ENCODE results near the gene INKA2. TPM values are rescaled to one million over a fixed set of nuclear protein-coding genes. Genes with fewer than 3 reads are reported as not detected.

INKA2 gene
- polyA plus RNA-seq, 1 of the 3 experiments (the other 2 are of a cell fraction) = 1.1 TPM

DNA sequence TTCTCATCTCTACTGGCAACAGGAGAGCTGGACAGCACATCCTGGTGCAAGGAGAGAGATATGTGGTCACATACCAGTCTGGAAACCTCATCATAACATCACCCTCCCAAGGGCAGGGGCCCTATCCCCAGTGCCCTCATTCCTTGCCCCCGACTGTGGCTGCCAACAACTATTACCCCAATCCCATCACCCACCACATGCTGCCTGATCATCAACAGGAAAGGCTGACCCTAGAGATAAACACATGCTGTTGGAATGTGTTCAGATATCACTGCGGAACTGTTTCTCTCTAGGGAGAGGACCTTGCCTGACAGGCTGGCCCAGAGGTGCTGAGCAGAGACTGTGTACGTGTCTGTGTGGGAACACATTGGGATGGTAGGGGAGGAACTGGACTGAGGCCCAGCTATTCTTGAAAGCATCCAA lies 4.5 kb upstream of the INKA2 start:
- ChIA-PET POLR2A (interaction anchor here (1.6 kb wide), 1 partner anchor 11 kb away, joined by 4 read pairs; no protein-coding TSS in a partner anchor), CTCF (interaction anchor here (0.7 to 1.6 kb wide), 3 partner anchors 11 to 262 kb away, joined by 3 to 6 read pairs (median 5); no protein-coding TSS in a partner anchor)
- no peaks in the 10 kb centered on the region for H3K79me2 ChIP-seq (ENCODE audit: insufficient read depth)
- H3K9me3 ChIP-seq = no peaks in the 10 kb centered on the region
- TF ChIP-seq EZH2phosphoT487 (IDR thresholded peaks at IDR 0.05; ENCODE audit: borderline replicate concordance, low read depth) = no peak
- TF ChIP-seq, protein P1, sequence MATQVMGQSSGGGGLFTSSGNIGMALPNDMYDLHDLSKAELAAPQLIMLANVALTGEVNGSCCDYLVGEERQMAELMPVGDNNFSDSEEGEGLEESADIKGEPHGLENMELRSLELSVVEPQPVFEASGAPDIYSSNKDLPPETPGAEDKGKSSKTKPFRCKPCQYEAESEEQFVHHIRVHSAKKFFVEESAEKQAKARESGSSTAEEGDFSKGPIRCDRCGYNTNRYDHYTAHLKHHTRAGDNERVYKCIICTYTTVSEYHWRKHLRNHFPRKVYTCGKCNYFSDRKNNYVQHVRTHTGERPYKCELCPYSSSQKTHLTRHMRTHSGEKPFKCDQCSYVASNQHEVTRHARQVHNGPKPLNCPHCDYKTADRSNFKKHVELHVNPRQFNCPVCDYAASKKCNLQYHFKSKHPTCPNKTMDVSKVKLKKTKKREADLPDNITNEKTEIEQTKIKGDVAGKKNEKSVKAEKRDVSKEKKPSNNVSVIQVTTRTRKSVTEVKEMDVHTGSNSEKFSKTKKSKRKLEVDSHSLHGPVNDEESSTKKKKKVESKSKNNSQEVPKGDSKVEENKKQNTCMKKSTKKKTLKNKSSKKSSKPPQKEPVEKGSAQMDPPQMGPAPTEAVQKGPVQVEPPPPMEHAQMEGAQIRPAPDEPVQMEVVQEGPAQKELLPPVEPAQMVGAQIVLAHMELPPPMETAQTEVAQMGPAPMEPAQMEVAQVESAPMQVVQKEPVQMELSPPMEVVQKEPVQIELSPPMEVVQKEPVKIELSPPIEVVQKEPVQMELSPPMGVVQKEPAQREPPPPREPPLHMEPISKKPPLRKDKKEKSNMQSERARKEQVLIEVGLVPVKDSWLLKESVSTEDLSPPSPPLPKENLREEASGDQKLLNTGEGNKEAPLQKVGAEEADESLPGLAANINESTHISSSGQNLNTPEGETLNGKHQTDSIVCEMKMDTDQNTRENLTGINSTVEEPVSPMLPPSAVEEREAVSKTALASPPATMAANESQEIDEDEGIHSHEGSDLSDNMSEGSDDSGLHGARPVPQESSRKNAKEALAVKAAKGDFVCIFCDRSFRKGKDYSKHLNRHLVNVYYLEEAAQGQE (IDR thresholded peaks at IDR 0.05; ENCODE audit: low read depth, low read length) = no peak
- TF ChIP-seq EP300 (IDR thresholded peaks at IDR 0.05; ENCODE audit: borderline replicate concordance in 1 of 2, low read depth in 1 of 2, low read length in 1 of 2) = no peak
- TF ChIP-seq TAF1 (IDR thresholded peaks at IDR 0.05; ENCODE audit: borderline replicate concordance, low read depth, low read length) = no peak
- TF ChIP-seq TEAD4 (IDR thresholded peaks at IDR 0.05; ENCODE audit: borderline replicate concordance, insufficient read depth) = no peak
- no peak for TF ChIP-seq FOXM1 (IDR thresholded peaks at IDR 0.05; ENCODE audit: low read depth)
- TF ChIP-seq, protein P2, sequence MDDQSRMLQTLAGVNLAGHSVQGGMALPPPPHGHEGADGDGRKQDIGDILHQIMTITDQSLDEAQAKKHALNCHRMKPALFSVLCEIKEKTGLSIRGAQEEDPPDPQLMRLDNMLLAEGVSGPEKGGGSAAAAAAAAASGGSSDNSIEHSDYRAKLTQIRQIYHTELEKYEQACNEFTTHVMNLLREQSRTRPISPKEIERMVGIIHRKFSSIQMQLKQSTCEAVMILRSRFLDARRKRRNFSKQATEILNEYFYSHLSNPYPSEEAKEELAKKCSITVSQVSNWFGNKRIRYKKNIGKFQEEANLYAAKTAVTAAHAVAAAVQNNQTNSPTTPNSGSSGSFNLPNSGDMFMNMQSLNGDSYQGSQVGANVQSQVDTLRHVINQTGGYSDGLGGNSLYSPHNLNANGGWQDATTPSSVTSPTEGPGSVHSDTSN (IDR thresholded peaks at IDR 0.05) = no peak
- no peak for TF ChIP-seq RCOR1 (IDR thresholded peaks at IDR 0.05; ENCODE audit: low read length)
- TF ChIP-seq YY1 (IDR thresholded peaks at IDR 0.05; ENCODE audit: low read depth) = no peak
- no peak for TF ChIP-seq GATA2 (CRISPR knock-in tag; IDR thresholded peaks at IDR 0.05)
- TF ChIP-seq MXI1 (IDR thresholded peaks at IDR 0.05; ENCODE audit: low read depth, low read length) = no peak
- TF ChIP-seq CHD2 (IDR thresholded peaks at IDR 0.05; ENCODE audit: low read length, partially characterized antibody) = no peak
- no peak for TF ChIP-seq SMC3 (IDR thresholded peaks at IDR 0.05; ENCODE audit: low read depth, low read length)
- TF ChIP-seq, protein P3, sequence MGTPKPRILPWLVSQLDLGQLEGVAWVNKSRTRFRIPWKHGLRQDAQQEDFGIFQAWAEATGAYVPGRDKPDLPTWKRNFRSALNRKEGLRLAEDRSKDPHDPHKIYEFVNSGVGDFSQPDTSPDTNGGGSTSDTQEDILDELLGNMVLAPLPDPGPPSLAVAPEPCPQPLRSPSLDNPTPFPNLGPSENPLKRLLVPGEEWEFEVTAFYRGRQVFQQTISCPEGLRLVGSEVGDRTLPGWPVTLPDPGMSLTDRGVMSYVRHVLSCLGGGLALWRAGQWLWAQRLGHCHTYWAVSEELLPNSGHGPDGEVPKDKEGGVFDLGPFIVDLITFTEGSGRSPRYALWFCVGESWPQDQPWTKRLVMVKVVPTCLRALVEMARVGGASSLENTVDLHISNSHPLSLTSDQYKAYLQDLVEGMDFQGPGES (IDR thresholded peaks at IDR 0.05; ENCODE audit: low read depth, low read length) = no peak
- TF ChIP-seq FOXJ3 (CRISPR knock-in tag; IDR thresholded peaks at IDR 0.05) = no peak
- TF ChIP-seq RXRA (IDR thresholded peaks at IDR 0.05; ENCODE audit: borderline replicate concordance, low read depth) = no peak
- TF ChIP-seq, protein P4, sequence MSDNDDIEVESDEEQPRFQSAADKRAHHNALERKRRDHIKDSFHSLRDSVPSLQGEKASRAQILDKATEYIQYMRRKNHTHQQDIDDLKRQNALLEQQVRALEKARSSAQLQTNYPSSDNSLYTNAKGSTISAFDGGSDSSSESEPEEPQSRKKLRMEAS (IDR thresholded peaks at IDR 0.05; ENCODE audit: low read depth) = no peak
- H3K27me3 ChIP-seq (ENCODE audit: insufficient read depth) = no peaks in the 10 kb centered on the region
- H3F3A ChIP-seq (replicated peaks; ENCODE audit: insufficient read depth) = peaks cover 6% of the 10 kb centered on the region
- no peak overlapping the region for H3K4me3 ChIP-seq (ENCODE audit: low read depth in 2 of 2, low read length in 1 of 2)
- H2AFZ ChIP-seq (ENCODE audit: low read depth) = no peak overlapping the region
- no peaks in the 10 kb centered on the region for H4K20me1 ChIP-seq (ENCODE audit: insufficient read depth)
- 88% methylated on average over 3 of the region's 3 CpGs for WGBS (ENCODE audit: low lambda C conversion rate)
- H3K4me2 ChIP-seq = no peak overlapping the region
- no peak for DNase-seq
- no peaks in the 10 kb centered on the region for H3K9me2 ChIP-seq
- no peak overlapping the region for H3K9ac ChIP-seq
- H3K4me1 ChIP-seq (ENCODE audit: control insufficient read depth in 1 of 2, insufficient read depth in 2 of 2, low read depth in 1 of 2, low read length in 1 of 2) = peaks cover 0 to 8% of the 10 kb centered on the region in 2 experiments; a peak in 1 of 4 replicates
- no peak overlapping the region for H3K27ac ChIP-seq (ENCODE audit: low read depth in 2 of 2, low read length in 1 of 2)
- no peaks in the 10 kb centered on the region for H3K36me3 ChIP-seq (replicated peaks in 1 of 2; ENCODE audit: control insufficient read depth in 1 of 2, insufficient read depth in 2 of 2, low read length in 1 of 2)
